HT1080 (cell line): Measurements from ENCODE around the gene DNAH8. TPM values are rescaled to one million over a fixed set of nuclear protein-coding genes. Genes with fewer than 3 reads are reported as not detected.
"Not testable (repeated sequence)": the region's sequence is repeated elsewhere in the genome, so short reads cannot be mapped to it uniquely, and the experiment has no call there.

Source experiments
- DNase-seq: peaks from one replicate; pipeline ENCODE4 v3.0.0-alpha.2; 2015; ENCODE audit warnings: low read depth
- total RNA-seq: library from RNA; depleted of rRNA; stranded (reverse); fragments of >200 nt; shearing (Covaris generic); gene quantifications from 2 replicates; pipeline ENCODE4 v1.2.3, GENCODE V29; 2014

The DNAH8 gene
- total RNA-seq, 1 experiment from 2014 or later = not detected

DNA sequence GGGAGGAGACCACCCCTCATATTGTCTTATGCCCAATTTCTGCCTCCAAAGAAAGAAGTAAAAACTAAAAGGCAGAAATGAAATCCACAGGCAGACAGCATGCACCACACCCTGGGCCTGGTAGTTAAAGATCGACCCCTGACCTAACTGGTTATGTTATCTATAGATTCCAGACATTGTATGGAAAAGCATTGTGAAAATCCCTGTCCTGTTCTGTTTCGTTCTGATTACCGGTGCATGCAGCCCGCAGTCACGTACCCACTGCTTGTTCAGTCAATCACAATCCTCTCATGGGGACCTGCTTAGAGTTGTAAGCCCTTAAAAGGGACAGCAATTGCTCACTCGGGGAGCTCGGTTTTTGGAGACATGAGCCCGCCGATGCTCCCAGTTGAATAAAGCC, 81.3 kb downstream of the DNAH8 start:
- DNase-seq = not testable (repeated sequence)

DNA sequence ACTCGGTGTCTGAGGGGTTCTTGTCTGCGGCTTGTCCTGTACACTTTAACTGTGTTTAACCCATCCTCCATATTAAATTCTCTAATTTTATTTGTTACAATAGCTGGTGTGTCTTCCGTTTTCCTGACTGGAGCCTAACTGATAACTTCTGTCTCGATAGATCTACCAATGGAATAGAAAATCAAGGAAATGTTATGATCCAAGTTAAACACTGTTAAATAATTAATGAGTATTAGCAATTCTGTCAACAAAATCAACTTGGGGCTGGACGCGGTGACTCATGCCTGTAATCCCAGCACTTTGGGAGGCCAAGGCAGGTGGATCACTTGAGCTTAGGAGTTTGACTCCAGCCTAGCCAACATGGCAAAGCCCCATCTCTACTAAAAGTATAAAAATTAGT, 81.7 kb downstream of the DNAH8 start:
- DNase-seq = no peak

- no peak for DNase-seq
These were observed 82.3 kb downstream of the DNAH8 start for GRCh38 chr6:38797391-38797790.

DNA sequence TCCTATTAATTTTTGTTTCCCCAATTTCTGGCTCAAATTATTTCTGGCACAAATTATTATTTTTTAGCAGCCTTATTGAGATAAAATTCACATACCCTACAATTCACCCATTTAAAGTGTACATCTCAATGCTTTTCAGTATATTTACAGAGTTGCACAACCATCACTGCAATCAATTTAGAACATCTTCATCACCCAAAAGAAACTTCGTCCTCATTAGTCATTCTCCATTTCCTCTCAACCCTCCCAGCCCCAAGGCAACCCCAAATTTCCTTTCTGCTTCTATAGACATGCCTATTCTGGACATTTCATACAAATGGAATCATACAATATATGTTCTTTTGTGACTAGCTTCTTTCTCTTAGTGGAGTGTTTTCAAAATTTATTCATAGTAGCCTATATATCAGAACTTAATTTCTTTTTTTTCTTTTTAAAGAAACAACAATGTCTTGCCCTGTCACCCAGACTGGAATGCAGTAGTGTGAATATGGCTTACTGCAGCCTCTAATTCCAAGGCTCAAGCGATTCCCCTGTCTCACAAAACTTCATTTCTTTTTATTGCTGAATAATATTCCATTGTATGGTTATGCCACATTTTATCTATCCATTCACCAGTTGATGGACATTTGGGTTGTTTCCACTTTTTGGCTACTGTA, 84.5 kb downstream of the DNAH8 start:
- DNase-seq = no peak

GRCh38 chr6:38801305-38801704, 86.2 kb downstream of the DNAH8 start:
- DNase-seq = no peak

GRCh38 chr6:38802497-38802896, 87.4 kb downstream of the DNAH8 start:
- no peak for DNase-seq

DNA sequence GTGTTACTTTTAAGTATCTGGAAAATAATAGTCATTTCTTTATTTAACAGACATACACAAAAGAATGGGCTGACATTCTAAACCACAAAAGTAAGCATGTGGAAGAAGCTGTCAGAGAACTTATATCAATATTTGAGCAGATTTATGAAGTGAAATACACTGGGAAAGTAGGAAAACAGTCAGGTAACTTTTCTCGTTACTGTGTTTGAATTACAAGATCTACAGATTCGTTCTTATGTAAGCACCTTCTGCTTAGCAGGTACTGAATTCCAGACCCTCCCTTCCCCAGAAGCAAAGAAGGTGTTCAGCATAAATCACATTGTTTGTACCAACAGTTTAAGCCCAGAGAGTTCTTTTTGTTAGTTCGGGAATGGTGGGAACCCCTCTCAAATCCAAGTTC, 88.0 kb downstream of the DNAH8 start:
- no peak for DNase-seq

- DNase-seq = no peak
These were observed 89.2 kb downstream of the DNAH8 start for GRCh38 chr6:38804358-38804757.

- no peak for DNase-seq
These were observed 90.1 kb downstream of the DNAH8 start for GRCh38 chr6:38805127-38805655.

GRCh38 chr6:38805692-38806091, 90.6 kb downstream of the DNAH8 start:
- DNase-seq = no peak

GRCh38 chr6:38806271-38806670, 91.2 kb downstream of the DNAH8 start:
- no peak for DNase-seq

DNA sequence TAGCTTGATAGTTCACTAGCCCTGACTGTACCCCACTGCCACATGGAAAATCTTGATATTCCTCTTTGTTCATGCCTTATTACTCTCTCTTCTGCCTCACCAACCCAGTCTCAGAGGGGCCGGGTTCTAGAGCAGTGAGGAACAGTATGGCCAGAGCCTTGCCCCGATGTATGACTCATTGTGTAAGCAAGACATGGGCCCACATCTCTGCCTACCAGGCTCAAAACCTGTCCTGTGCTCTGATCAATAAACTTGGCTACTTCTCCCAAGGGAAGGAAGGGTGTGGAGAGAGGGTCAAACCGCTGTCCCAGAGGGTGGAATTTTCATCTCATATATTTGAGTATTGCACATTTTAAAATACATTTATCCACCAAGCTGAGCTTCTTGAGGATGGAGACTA, 91.7 kb downstream of the DNAH8 start:
- no peak for DNase-seq

DNA sequence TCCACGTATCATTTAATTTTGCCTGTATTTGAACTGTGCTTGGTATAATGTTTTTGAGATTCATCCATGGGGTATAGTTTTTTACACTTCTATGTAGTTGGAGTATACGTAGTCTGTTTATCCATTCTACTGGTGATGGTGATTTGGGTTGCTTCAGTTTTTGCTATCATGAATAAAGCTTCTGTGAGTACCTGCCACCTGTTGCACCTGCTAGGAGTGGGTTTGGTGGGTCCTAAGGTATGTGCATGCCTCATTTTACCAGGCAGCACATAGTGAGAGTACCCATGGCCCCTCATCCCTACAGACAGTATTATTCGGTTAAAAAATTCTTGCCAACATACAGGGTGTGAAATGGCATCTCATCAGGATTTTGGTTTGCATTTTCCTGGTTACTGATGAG, 92.9 kb downstream of the DNAH8 start:
- DNase-seq = no peak

DNA sequence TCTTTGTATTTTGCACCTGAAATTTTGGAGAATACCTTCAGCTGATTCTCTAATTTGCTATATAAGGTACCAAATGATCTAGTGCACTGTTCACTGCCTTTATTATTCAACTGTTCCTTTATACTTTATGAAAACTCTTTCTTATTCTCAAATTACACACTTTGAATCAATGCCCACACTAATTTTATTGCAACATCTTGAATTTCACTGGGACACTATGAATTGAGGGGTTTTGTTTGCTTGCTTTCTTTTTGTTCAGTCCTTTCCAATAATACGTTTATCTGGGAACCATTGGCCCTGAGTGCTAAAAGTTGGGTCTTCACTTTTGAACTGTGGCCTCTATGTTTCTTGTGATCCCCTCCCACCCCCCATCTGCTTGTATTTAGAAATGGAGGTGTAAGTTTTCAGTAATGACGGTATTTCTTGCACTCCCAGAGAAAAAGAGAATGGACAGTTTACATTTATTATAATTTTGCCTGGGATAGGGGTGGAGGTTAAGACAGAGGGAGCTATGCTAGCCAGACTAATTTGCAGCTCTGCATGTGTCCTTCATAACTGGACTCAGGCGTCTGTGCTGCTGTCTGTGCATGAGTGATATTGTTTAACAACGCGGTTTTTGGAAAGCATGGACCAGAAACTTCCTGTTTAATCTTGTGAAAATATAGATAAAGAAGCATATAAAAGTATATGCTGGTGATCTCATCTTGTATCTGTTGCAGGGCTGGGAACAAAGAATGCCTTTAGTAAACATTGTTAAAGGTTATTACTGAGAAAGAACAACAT, 98.1 kb downstream of the DNAH8 start:
- DNase-seq = no peak

DNA sequence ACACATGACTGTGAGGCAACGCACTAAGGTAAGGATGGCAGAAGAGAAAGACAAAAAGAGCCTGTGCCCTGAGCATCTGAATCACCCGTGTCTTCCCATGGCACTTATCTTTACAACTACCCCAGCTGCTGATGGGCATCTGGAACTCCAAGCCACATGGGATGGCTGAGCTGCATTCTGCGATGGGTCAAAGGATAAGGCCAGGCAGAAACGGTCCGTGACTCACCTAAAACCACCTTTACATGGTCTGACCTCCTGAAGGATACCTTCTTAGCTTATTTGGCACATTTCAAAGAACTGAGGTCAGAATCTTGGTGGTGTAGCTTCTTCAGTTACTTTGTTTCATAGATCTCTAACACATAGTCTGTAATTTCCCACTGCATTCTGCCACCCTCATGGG, 99.7 kb downstream of the DNAH8 start:
- DNase-seq = no peak

GRCh38 chr6:38815250-38815649, 100.1 kb downstream of the DNAH8 start:
- no peak for DNase-seq

DNA sequence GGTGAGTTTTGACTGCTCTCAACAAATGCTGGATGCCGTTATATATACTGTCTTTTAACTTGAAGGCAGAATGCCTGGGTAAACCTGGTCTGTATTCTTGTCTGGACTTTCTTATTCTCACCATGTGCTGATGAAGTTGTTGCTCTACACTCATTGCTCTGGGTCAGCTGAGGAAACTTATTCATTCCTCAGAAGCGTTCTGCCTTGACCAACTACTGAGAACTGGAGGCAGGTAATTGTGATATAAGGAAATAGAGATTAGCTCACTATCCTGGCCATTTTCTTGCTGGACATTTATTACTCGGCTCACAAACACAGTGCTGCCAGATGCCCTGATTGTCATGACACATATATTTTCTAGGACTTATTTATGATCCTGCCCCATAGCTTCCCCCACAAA, 103.6 kb downstream of the DNAH8 start:
- no peak for DNase-seq

DNA sequence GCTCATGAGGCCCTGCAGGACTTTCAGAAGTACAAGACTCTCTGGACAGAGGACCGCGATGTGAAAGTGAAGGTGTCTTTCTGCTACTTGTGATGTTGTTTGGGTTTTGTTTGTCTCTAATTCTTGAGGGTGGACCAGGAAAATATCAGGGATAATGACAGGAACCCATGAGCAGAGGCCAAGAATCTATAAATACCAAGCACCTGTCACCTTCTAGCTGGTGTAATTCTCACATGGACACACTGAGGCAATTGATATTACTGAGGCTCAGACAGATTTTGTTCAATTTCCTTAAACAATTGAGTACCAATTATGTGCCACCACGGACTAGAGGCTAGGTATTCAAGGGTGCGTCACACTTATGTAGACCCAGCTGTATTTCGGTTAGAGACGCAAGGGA, 107.9 kb downstream of the DNAH8 start:
- DNase-seq = no peak

GRCh38 chr6:38824243-38824894, 109.3 kb downstream of the DNAH8 start:
- DNase-seq = no peak

- DNase-seq = no peak
These were observed 111.9 kb downstream of the DNAH8 start for GRCh38 chr6:38827024-38827423.

DNA sequence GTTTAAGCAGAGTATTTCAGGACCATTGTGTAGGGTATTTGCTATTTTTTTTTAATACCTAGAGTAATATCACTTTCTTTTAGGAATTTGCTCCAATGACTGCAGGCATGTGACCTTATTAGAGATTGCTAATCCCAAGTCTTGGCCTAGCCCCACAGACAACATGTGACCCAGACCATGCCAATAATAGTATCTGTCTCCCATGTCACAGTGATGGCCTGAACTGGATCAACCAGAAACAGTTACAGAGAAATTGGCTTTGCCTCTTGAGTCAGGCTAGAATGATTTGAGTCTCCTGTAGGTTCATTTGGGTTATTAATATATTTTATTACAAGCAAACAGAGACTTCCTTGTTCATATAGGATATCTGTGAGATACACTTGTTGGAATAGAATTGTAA, 116.8 kb downstream of the DNAH8 start:
- no peak for DNase-seq

DNA sequence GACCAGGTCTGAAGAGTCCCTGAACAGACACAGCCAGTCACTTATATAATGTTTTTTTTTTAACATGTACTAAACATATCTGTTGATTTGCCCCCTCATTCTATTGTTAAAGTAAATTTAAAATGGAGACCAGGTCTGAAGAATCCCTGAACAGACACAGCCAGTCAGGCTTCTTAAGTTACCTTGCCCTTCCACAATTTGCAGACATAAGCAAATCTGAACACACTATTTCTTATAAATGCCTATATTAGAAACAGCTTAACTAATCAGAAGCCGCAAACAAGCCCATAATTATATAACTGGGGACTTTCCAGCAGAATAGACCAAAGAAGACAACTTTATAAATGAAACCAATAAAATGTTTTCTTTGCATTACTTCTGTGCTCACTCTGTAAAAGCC, 118.2 kb downstream of the DNAH8 start:
- no peak for DNase-seq
